Measurements from ENCODE around the gene CCND3. TPM values are rescaled to one million over a fixed set of nuclear protein-coding genes. Genes with fewer than 3 reads are reported as not detected.
A peak's percentile ranks its signal among the peaks of the same experiment; 100 is the strongest.

CCND3 gene
- total and polyA plus RNA-seq, 2 of the 13 experiments (the other 11 are each of a cell fraction or from before 2014, with no cell fraction given): 4.3 to 7.2 TPM

DNA sequence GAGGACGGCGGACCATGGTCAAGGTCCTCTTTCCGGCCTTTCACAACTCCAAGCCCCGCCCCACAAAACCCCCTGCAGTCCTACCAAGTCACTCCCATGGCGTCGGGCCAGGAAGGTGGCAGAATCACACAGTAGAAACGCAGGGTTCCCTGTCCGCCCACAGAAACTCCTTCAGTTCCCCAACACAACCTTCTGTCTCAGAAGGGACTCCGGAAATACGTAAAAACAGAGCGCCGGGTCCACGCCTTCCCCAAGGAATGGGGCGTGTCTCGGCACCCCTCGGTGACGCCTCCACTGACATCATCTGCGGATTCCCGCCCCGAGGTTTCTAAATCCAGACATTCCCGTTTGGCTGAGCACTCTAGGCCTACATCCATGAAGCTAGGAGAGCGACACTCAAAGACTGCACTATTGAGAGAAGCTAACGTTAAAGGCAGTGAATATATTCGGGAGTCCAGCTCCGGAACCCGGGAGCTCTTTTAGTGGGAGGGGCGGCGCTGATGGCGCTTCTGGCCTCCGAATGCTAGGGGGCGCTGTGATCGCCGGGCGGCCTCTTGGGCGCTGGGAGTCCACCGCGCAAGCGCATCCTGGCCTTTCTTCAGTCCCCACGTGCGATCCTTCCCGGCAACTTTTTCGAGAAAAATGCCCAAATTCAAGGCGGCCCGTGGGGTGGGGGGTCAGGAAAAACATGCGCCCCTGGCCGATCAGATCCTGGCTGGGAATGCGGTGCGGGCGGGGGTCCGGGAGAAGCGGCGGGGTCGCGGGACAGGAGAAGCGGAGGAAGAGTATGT, 20.5 kb downstream of the CCND3 start, which contains the start of the genes BYSL and MED20 (continued):
- TF ChIP-seq, protein P1, sequence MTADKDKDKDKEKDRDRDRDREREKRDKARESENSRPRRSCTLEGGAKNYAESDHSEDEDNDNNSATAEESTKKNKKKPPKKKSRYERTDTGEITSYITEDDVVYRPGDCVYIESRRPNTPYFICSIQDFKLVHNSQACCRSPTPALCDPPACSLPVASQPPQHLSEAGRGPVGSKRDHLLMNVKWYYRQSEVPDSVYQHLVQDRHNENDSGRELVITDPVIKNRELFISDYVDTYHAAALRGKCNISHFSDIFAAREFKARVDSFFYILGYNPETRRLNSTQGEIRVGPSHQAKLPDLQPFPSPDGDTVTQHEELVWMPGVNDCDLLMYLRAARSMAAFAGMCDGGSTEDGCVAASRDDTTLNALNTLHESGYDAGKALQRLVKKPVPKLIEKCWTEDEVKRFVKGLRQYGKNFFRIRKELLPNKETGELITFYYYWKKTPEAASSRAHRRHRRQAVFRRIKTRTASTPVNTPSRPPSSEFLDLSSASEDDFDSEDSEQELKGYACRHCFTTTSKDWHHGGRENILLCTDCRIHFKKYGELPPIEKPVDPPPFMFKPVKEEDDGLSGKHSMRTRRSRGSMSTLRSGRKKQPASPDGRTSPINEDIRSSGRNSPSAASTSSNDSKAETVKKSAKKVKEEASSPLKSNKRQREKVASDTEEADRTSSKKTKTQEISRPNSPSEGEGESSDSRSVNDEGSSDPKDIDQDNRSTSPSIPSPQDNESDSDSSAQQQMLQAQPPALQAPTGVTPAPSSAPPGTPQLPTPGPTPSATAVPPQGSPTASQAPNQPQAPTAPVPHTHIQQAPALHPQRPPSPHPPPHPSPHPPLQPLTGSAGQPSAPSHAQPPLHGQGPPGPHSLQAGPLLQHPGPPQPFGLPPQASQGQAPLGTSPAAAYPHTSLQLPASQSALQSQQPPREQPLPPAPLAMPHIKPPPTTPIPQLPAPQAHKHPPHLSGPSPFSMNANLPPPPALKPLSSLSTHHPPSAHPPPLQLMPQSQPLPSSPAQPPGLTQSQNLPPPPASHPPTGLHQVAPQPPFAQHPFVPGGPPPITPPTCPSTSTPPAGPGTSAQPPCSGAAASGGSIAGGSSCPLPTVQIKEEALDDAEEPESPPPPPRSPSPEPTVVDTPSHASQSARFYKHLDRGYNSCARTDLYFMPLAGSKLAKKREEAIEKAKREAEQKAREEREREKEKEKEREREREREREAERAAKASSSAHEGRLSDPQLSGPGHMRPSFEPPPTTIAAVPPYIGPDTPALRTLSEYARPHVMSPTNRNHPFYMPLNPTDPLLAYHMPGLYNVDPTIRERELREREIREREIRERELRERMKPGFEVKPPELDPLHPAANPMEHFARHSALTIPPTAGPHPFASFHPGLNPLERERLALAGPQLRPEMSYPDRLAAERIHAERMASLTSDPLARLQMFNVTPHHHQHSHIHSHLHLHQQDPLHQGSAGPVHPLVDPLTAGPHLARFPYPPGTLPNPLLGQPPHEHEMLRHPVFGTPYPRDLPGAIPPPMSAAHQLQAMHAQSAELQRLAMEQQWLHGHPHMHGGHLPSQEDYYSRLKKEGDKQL (CRISPR knock-in tag; IDR thresholded peaks at IDR 0.05; ENCODE audit: low read depth): no peak; the same call in 1 of the 2 replicates
- TF ChIP-seq SP2 (CRISPR knock-in tag; IDR thresholded peaks at IDR 0.05) (peak; percentile 42; the same call in 1 of the 2 replicates), CC2D1A (CRISPR knock-in tag; IDR thresholded peaks at IDR 0.05) (no peak), JUNB (CRISPR knock-in tag; IDR thresholded peaks at IDR 0.05; ENCODE audit: borderline replicate concordance) (no peak), ARNT2 (CRISPR knock-in tag; IDR thresholded peaks at IDR 0.05; ENCODE audit: low read depth) (peak; percentile 91), GZF1 (CRISPR knock-in tag; IDR thresholded peaks at IDR 0.05) (no peak), HMG20B (CRISPR knock-in tag; conservative IDR thresholded peaks at IDR 0.05) (no peak), MED1 (CRISPR knock-in tag; IDR thresholded peaks at IDR 0.05) (peak; percentile 67), ZFP62 (CRISPR knock-in tag; IDR thresholded peaks at IDR 0.05) (no peak), REL (CRISPR knock-in tag; conservative IDR thresholded peaks at IDR 0.05) (peak; percentile 87; the same call in 1 of the 2 replicates), NR2F6 (IDR thresholded peaks at IDR 0.05) (no peak), NR2F6 (CRISPR knock-in tag; IDR thresholded peaks at IDR 0.05) (no peak; the same call in 1 of the 2 replicates), ZNF761 (CRISPR knock-in tag; conservative IDR thresholded peaks at IDR 0.05) (peak; percentile 63; the same call in 1 of the 2 replicates), ZNF570 (CRISPR knock-in tag; IDR thresholded peaks at IDR 0.05; ENCODE audit: borderline replicate concordance) (0 out of 2 replicates have a peak, but pooled peaks have one; percentile 43), HMG20A (CRISPR knock-in tag; IDR thresholded peaks at IDR 0.05; ENCODE audit: borderline replicate concordance) (no peak), YEATS4 (CRISPR knock-in tag; IDR thresholded peaks at IDR 0.05; ENCODE audit: borderline replicate concordance) (peak; percentile 98), ZSCAN29 (CRISPR knock-in tag; conservative IDR thresholded peaks at IDR 0.05) (peak; percentile 78; the same call in 1 of the 2 replicates), ZSCAN12 (CRISPR knock-in tag; IDR thresholded peaks at IDR 0.05) (peak; percentile 77; the same call in 1 of the 2 replicates)
- TF ChIP-seq, protein P2, sequence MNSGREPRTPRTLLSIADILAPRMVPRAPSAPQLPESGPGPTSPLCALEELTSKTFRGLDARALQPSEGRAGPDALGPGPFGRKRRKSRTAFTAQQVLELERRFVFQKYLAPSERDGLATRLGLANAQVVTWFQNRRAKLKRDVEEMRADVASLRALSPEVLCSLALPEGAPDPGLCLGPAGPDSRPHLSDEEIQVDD (CRISPR knock-in tag; IDR thresholded peaks at IDR 0.05; ENCODE audit: borderline replicate concordance): 0 out of 2 replicates have a peak, but pooled peaks have one; percentile 7
- TF ChIP-seq, protein P3, sequence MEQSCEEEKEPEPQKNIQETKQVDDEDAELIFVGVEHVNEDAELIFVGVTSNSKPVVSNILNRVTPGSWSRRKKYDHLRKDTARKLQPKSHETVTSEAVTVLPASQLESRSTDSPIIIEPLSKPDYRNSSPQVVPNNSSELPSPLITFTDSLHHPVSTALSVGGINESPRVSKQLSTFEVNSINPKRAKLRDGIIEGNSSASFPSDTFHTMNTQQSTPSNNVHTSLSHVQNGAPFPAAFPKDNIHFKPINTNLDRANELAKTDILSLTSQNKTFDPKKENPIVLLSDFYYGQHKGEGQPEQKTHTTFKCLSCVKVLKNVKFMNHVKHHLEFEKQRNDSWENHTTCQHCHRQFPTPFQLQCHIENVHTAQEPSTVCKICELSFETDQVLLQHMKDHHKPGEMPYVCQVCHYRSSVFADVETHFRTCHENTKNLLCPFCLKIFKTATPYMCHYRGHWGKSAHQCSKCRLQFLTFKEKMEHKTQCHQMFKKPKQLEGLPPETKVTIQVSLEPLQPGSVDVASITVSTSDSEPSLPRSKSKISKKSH (CRISPR knock-in tag; IDR thresholded peaks at IDR 0.05; ENCODE audit: borderline replicate concordance): peak; percentile 64; the same call in 1 of the 2 replicates
- TF ChIP-seq, protein P4, sequence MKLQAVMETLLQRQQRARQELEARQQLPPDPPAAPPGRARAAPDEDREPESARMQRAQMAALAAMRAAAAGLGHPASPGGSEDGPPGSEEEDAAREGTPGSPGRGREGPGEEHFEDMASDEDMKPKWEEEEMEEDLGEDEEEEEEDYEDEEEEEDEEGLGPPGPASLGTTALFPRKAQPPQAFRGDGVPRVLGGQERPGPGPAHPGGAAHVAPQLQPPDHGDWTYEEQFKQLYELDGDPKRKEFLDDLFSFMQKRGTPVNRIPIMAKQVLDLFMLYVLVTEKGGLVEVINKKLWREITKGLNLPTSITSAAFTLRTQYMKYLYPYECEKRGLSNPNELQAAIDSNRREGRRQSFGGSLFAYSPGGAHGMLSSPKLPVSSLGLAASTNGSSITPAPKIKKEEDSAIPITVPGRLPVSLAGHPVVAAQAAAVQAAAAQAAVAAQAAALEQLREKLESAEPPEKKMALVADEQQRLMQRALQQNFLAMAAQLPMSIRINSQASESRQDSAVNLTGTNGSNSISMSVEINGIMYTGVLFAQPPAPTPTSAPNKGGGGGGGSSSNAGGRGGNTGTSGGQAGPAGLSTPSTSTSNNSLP (IDR thresholded peaks at IDR 0.05; ENCODE audit: low read depth, low read length): no peak
